Measurements from ENCODE around the gene MAP6. TPM values are rescaled to one million over a fixed set of nuclear protein-coding genes. Genes with fewer than 3 reads are reported as not detected.

The MAP6 gene
- total RNA-seq, 2 experiments from 2014 or later, result not detected

DNA sequence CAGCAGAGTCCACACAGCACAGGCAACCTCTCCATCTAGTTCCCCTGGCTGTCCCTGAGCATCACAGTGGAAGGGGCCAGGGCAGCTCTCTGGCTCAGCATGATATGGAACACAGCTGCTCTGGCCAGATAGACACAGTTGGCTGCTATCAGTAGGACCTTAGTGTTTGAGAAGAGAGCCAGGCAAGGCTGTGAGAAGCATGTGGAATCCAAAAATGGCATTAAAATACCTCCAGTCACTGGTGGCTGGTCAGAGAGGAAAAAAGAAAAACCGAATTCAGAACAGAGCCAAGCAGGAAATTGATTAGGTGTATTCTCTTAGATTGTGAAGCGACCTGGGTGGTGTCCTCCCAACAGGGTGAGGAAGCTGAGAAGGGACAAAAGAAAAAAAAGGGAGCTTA, 78.9 kb downstream of the MAP6 start:
- no peaks in the 10 kb centered on the region for H3K9me3 ChIP-seq (ENCODE audit: control insufficient read depth in 1 of 2, insufficient read depth in 1 of 2, low read length in 2 of 2)
- no peaks in the 10 kb centered on the region for H3K27me3 ChIP-seq (ENCODE audit: control insufficient read depth in 1 of 2, insufficient read depth in 2 of 2, low read length in 2 of 2)
- intact Hi-C loops (cut with DNase I, micrococcal nuclease), result loop anchor here in 1 of 2 experiments (5.0 kb wide), 1 partner anchor 43 kb away; no protein-coding TSS in a partner anchor
- ChIA-PET CTCF (no interaction called here), POLR2A (no interaction called here)
- no peaks in the 10 kb centered on the region for H3K9me3 Mint-ChIP-seq
- no peaks in the 10 kb centered on the region for H3K27me3 Mint-ChIP-seq
- H3K4me3 ChIP-seq (ENCODE audit: low read length), result no peak overlapping the region
- no peak overlapping the region for H3K27ac ChIP-seq (ENCODE audit: low read depth in 1 of 2, low read length in 2 of 2)
- H3K4me1 ChIP-seq (ENCODE audit: insufficient read depth, low read length), result peaks cover 11% of the 10 kb centered on the region
- H3K4me3 Mint-ChIP-seq, result no peak overlapping the region
- no peaks in the 10 kb centered on the region for H3K36me3 Mint-ChIP-seq (ENCODE audit: low read depth)
- H3K36me3 ChIP-seq (ENCODE audit: insufficient read depth, low read length), result no peaks in the 10 kb centered on the region
- no peak overlapping the region for H3K27ac Mint-ChIP-seq
- ATAC-seq (ENCODE audit: poor library complexity) (no peak), DNase-seq (no peak)
- peaks cover 15% of the 10 kb centered on the region for H3K4me1 Mint-ChIP-seq (ENCODE audit: low read depth)
- TF ChIP-seq, protein P1, sequence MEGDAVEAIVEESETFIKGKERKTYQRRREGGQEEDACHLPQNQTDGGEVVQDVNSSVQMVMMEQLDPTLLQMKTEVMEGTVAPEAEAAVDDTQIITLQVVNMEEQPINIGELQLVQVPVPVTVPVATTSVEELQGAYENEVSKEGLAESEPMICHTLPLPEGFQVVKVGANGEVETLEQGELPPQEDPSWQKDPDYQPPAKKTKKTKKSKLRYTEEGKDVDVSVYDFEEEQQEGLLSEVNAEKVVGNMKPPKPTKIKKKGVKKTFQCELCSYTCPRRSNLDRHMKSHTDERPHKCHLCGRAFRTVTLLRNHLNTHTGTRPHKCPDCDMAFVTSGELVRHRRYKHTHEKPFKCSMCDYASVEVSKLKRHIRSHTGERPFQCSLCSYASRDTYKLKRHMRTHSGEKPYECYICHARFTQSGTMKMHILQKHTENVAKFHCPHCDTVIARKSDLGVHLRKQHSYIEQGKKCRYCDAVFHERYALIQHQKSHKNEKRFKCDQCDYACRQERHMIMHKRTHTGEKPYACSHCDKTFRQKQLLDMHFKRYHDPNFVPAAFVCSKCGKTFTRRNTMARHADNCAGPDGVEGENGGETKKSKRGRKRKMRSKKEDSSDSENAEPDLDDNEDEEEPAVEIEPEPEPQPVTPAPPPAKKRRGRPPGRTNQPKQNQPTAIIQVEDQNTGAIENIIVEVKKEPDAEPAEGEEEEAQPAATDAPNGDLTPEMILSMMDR (IDR thresholded peaks at IDR 0.05), result no peak

DNA sequence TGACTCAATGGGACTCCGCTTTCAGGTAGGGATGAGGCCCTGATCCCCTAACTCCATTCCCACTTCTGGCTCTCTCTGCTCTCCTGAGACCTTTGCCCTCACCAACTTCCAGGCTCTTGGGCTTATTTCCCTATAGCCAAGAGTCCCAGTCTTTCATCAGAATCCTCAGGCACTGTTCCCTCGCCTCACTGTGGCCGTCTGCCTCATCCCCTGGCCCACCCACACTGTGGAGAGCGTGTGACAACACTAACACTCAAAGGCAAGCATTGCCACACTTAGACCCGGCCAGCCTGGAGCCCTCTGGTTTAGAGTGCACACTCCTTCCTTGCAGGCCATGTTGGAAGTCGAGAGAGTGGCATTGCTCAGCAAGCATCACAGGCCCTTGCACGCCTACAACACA, 79.8 kb downstream of the MAP6 start:
- ATAC-seq (ENCODE audit: poor library complexity) (no peak), DNase-seq (no peak)
- H3K27me3 ChIP-seq (ENCODE audit: control insufficient read depth in 1 of 2, insufficient read depth in 2 of 2, low read length in 2 of 2), result no peaks in the 10 kb centered on the region
- ChIA-PET POLR2A (no interaction called here), CTCF (no interaction called here)
- intact Hi-C loops (cut with DNase I, micrococcal nuclease), result no loop called here
- H3K4me3 Mint-ChIP-seq, result no peak overlapping the region
- H3K9me3 Mint-ChIP-seq, result no peaks in the 10 kb centered on the region
- no peaks in the 10 kb centered on the region for H3K36me3 Mint-ChIP-seq (ENCODE audit: low read depth)
- H3K27ac Mint-ChIP-seq, result no peak overlapping the region
- no peaks in the 10 kb centered on the region for H3K9me3 ChIP-seq (ENCODE audit: control insufficient read depth in 1 of 2, insufficient read depth in 1 of 2, low read length in 2 of 2)
- TF ChIP-seq, protein P1 (IDR thresholded peaks at IDR 0.05), result no peak
- peaks cover 12% of the 10 kb centered on the region for H3K4me1 ChIP-seq (ENCODE audit: insufficient read depth, low read length)
- no peaks in the 10 kb centered on the region for H3K27me3 Mint-ChIP-seq
- H3K4me1 Mint-ChIP-seq (ENCODE audit: low read depth), result peaks cover 15% of the 10 kb centered on the region
- no peak overlapping the region for H3K4me3 ChIP-seq (ENCODE audit: low read length)
- no peaks in the 10 kb centered on the region for H3K36me3 ChIP-seq (ENCODE audit: insufficient read depth, low read length)
- no peak overlapping the region for H3K27ac ChIP-seq (ENCODE audit: low read depth in 1 of 2, low read length in 2 of 2)

DNA sequence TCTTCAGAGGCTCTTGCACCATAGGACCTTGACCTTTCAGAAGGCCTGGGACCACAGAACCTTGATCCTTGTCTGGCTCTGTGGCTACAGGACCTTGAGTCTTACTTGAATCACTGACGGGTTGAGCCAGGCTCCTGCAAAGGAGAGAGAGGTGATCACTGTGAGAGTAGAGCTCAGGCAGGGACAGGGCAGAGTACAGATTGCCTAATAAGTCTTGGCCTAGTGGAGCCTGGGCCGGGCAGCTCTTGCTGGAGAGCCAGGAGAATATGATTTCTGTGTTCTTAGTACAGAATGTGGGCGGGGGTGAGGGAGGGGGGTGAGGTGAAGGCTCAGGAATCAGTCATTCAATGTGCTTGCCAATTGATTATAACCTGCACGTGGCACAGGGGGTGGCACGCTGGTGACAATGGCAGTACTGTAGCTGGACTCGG, 80.8 kb downstream of the MAP6 start:
- no peak for ATAC-seq (ENCODE audit: poor library complexity)
- DNase-seq, result no peak
- Mint-ChIP-seq H3K27ac (no peak overlapping the region), H3K4me3 (no peak overlapping the region), H3K9me3 (no peaks in the 10 kb centered on the region), H3K4me1 (ENCODE audit: low read depth) (peaks cover 15% of the 10 kb centered on the region), H3K27me3 (no peaks in the 10 kb centered on the region), H3K36me3 (ENCODE audit: low read depth) (no peaks in the 10 kb centered on the region)
- Histone ChIP-seq H3K27me3 (ENCODE audit: control insufficient read depth in 1 of 2, insufficient read depth in 2 of 2, low read length in 2 of 2) (no peaks in the 10 kb centered on the region), H3K4me3 (ENCODE audit: low read length) (no peak overlapping the region), H3K9me3 (ENCODE audit: control insufficient read depth in 1 of 2, insufficient read depth in 1 of 2, low read length in 2 of 2) (no peaks in the 10 kb centered on the region), H3K36me3 (ENCODE audit: insufficient read depth, low read length) (no peaks in the 10 kb centered on the region), H3K27ac (ENCODE audit: low read depth in 1 of 2, low read length in 2 of 2) (no peak overlapping the region), H3K4me1 (ENCODE audit: insufficient read depth, low read length) (peaks cover 18% of the 10 kb centered on the region)
- ChIA-PET POLR2A (no interaction called here), CTCF (no interaction called here)
- intact Hi-C loops (cut with DNase I, micrococcal nuclease), result no loop called here
- TF ChIP-seq, protein P1 (IDR thresholded peaks at IDR 0.05), result no peak
